Vagina (tissue), 2 donors: ENCODE results near the gene TMEM37. TPM values are rescaled to one million over a fixed set of nuclear protein-coding genes. Genes with fewer than 3 reads are reported as not detected.

Experiments used
- DNase-seq, 2 donors: peaks; one replicate each; pipeline ENCODE4 v3.0.0-alpha.2; 2017; ENCODE audit errors: extremely low spot score in 2 of 2
- H3K27ac ChIP-seq: fragments of 200-600 bp; sonication (generic); one replicate; pipeline ENCODE4 v1.5.1; 2019
- H3K27me3 ChIP-seq: fragments of 200-600 bp; sonication (generic); one replicate; pipeline ENCODE4 v1.5.1; 2019
- H3K36me3 ChIP-seq, 2 donors: fragments of 200-600 bp; sonication (generic); one replicate each; pipeline ENCODE4 v1.5.1; 2017 to 2019
- H3K4me1 ChIP-seq: fragments of 200-600 bp; sonication (generic); one replicate; pipeline ENCODE4 v1.5.1; 2019
- H3K4me3 ChIP-seq, 2 donors: fragments of 200-600 bp; sonication (generic); 1 replicate in 1 of 2; 2 replicates in 1 of 2; pipeline ENCODE4 v1.5.1; 2016 to 2019
- H3K9me3 ChIP-seq: fragments of 200-600 bp; sonication (generic); one replicate; pipeline ENCODE4 v1.5.1; 2019
- POLR2A ChIP-seq, 2 donors: fragments of 450-650 bp; IDR thresholded peaks; one replicate each; pipeline ENCODE4 v1.6.1; 2017; ENCODE audit warnings: antibody characterized with exemption in 2 of 2, mild to moderate bottlenecking in 2 of 2, moderate library complexity in 2 of 2
- POLR2AphosphoS5 ChIP-seq, 2 donors: sonication (generic); formaldehyde crosslinking; IDR thresholded peaks; one replicate each; pipeline ENCODE4 v1.9.0; 2017; ENCODE audit warnings: antibody characterized with exemption in 2 of 2, mild to moderate bottlenecking in 2 of 2, low read depth in 1 of 2; ENCODE audit not compliant: insufficient read depth in 1 of 2
- intact Hi-C: fragments of 100-400 bp; cut with DNase I; formaldehyde crosslinking; loops from one replicate; pipeline ENCODE4 v1.15.1; 2023
- total RNA-seq: library from RNA; depleted of rRNA; stranded (reverse); fragments of >200 nt; gene quantifications from one replicate; pipeline ENCODE4 v1.2.3, GENCODE V29; 2016
- TF ChIP-seq, protein P1 (sequence below), 3 experiments: fragments of 450-650 bp in 2 of 3; fragments of 200-600 bp in 1 of 3; sonication (generic) in 1 of 3; IDR thresholded peaks; one replicate each; pipeline ENCODE4 v1.5.1; 2017 to 2019; ENCODE audit warnings: antibody characterized with exemption in 3 of 3, mild to moderate bottlenecking in 2 of 3, moderate library complexity in 2 of 3

Gene TMEM37
- total RNA-seq, 1 donor from 2014 or later, result 3.2 TPM

DNA sequence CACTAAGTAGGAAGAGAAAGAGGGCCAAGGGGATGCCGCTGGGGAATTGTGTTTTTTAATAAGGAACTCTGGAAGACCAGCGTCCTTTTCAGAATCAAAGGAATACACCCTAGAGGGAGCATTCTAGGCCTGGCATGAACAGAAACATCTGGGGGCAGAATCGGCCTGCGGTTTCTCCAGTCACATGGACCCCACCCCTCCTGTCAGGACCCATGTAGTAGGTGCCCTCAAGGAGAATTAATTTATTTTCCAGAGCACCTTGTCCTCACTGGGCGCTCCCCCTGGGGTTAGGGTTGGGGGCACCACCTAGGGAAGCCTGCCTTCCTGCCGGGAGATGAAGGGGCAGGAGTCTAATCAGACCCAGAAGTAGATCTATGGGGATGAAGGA is 44.2 kb downstream of the TMEM37 start:
- Histone ChIP-seq H3K4me3 (no peak overlapping the region), H3K27me3 (no peaks in the 10 kb centered on the region), H3K9me3 (no peaks in the 10 kb centered on the region), H3K4me1 (peaks cover 4% of the 10 kb centered on the region), H3K36me3 (no peaks in the 10 kb centered on the region), H3K27ac (no peak overlapping the region)
- intact Hi-C loops, result loop anchor here (5.0 kb wide), 1 partner anchor 69 kb away; no protein-coding TSS in a partner anchor
- peak in 1 of 2 donors; percentile 18 for DNase-seq
- TF ChIP-seq POLR2A (IDR thresholded peaks at IDR 0.05), result no peak

DNA sequence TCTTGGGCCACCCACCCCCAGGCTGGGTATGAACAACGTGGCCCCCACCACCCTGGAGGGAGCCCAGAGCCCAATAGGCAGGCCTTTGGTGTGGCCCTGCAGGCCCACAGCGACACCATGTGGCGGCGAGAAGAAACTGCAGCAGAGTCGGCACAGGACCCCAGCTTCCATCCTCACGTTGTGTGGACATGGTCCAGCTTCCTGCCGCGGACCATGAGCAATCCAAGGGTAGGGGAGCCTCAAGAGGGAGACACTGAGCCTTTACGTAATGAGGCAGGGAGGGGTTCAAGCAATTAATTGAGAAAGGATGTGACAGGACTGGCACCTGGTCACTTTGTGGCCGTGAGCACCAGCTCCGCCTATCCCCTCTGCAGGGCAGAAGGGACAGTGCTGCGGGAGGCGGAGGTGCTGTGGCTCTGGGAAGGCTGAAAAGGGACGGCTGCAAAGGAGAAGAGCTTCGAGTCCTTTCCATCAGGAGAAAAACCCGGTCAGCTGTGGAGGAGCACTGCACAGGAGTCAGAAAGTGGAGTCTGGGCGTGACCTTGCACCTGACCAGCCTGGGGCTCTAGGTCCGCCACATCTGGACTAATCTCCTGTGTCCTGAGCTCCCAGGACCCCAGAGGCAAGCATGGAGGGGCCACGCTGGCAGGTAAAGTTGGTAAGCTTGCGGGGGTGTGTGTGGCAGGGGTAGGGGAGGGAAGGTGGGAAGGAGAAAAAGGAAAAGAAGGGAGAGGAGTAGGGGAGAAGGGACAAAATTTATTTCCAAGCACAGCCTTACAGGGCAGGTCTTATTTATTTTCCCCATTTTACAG is 44.9 kb downstream of the TMEM37 start:
- Histone ChIP-seq H3K9me3 (no peaks in the 10 kb centered on the region), H3K27me3 (no peaks in the 10 kb centered on the region), H3K27ac (no peak overlapping the region), H3K36me3 (no peaks in the 10 kb centered on the region), H3K4me3 (no peak overlapping the region), H3K4me1 (peaks cover 4% of the 10 kb centered on the region)
- no peak for TF ChIP-seq POLR2AphosphoS5 (IDR thresholded peaks at IDR 0.05; ENCODE audit: insufficient read depth in 1 of 2, low read depth in 1 of 2)
- TF ChIP-seq, protein P1, sequence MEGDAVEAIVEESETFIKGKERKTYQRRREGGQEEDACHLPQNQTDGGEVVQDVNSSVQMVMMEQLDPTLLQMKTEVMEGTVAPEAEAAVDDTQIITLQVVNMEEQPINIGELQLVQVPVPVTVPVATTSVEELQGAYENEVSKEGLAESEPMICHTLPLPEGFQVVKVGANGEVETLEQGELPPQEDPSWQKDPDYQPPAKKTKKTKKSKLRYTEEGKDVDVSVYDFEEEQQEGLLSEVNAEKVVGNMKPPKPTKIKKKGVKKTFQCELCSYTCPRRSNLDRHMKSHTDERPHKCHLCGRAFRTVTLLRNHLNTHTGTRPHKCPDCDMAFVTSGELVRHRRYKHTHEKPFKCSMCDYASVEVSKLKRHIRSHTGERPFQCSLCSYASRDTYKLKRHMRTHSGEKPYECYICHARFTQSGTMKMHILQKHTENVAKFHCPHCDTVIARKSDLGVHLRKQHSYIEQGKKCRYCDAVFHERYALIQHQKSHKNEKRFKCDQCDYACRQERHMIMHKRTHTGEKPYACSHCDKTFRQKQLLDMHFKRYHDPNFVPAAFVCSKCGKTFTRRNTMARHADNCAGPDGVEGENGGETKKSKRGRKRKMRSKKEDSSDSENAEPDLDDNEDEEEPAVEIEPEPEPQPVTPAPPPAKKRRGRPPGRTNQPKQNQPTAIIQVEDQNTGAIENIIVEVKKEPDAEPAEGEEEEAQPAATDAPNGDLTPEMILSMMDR (IDR thresholded peaks at IDR 0.05), result peak; percentile 71 to 89 (median 87)
- DNase-seq, result peak in 1 of 2 donors; percentile 83
- intact Hi-C loops, result loop anchor here (5.0 kb wide), 1 partner anchor 69 kb away; no protein-coding TSS in a partner anchor

DNA sequence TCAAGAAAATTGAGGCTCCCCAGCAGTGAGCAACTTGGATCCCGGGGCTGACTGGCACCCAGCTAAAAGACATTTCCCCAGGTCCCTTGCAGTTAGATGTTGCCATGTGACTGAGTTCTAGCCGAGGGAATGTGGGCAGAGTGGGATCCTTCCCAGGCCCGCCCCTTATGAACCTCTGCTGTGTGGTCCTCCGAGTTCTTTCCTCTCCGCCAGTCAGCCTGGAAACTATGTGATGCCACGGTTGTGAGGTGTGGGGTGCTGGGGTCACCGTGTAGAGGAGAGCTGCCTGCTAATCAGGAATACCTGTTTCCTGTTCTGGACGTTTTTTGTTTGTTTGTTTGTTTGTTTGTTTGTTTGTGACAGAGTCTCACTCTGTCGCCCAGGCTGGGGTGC is 45.5 kb downstream of the TMEM37 start:
- no peak overlapping the region for H3K4me3 ChIP-seq
- intact Hi-C loops, result loop anchor here (5.0 kb wide), 1 partner anchor 70 kb away; no protein-coding TSS in a partner anchor
- DNase-seq, result peak in 1 of 2 donors; percentile 72
- TF ChIP-seq POLR2A (IDR thresholded peaks at IDR 0.05) (no peak), POLR2AphosphoS5 (IDR thresholded peaks at IDR 0.05; ENCODE audit: insufficient read depth in 1 of 2, low read depth in 1 of 2) (no peak)
- TF ChIP-seq, protein P1 (IDR thresholded peaks at IDR 0.05), result no peak
- H3K27ac ChIP-seq, result no peak overlapping the region
- H3K9me3 ChIP-seq, result no peaks in the 10 kb centered on the region
- H3K36me3 ChIP-seq, result no peaks in the 10 kb centered on the region
- H3K27me3 ChIP-seq, result no peaks in the 10 kb centered on the region
- peaks cover 4% of the 10 kb centered on the region for H3K4me1 ChIP-seq

DNA sequence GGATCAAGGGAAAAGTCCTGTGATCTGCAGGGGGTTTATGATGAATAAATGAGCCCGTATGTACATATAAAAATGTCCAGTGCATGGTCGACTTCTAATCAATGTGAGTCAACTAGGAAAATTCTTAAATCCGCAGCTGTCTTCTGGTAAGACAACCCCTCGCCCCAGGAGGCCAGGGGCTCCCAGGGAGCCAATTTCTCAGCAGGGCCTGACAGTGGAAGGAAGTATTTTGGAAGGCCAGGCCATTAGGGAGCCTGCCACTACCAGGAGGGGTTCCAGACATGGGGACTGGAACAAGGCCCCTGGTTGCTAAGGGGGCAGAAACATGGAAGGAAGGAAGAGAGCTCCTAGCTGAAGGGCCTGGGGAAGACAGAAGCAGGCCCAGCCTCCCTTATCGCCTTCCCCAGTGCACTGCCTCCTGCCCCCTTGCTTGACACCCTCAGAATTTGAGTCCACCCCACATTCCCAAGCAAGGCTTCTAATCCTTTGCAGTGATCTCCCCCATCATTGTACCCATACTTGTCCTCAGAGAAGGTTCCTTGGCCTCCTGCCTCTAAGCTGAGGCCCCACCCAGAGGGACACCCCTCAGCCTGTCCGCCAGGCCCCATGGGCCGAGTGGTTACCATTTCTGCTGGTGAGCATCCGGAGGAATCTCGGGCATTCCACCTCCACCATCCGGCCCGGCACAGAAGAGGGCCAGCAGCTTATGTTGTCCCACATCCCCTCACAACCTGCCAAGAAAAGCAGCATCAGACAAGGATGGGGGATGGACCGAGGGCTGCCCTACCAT is 46.7 kb downstream of the TMEM37 start:
- H3K27ac ChIP-seq, result no peak overlapping the region
- no peaks in the 10 kb centered on the region for H3K36me3 ChIP-seq
- no peaks in the 10 kb centered on the region for H3K27me3 ChIP-seq
- peaks cover 4% of the 10 kb centered on the region for H3K4me1 ChIP-seq
- TF ChIP-seq POLR2A (IDR thresholded peaks at IDR 0.05), result no peak
- TF ChIP-seq, protein P1 (IDR thresholded peaks at IDR 0.05), result no peak
- TF ChIP-seq POLR2AphosphoS5 (IDR thresholded peaks at IDR 0.05; ENCODE audit: insufficient read depth in 1 of 2, low read depth in 1 of 2), result no peak
- intact Hi-C loops, result loop anchor here (5.0 kb wide), 1 partner anchor 71 kb away; no protein-coding TSS in a partner anchor
- no peaks in the 10 kb centered on the region for H3K9me3 ChIP-seq
- DNase-seq, result peak; percentile 47 to 88
- no peak overlapping the region for H3K4me3 ChIP-seq

DNA sequence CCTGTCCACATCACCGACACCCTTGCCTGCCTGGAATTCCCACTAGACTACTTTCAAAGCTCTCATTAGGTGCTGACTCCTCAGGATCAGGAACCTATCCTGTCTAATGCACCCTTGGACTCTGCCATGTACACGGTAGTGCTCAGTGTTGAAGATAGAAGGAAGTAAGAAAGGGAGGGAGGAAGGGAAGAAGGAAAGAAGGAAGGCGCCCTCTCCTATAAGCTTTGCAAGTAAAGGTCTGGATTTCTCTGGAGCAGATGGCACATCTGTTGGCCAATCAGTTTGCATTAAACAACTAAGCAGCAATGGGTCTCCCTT is 47.3 kb downstream of the TMEM37 start:
- intact Hi-C loops, result loop anchor here (5.0 kb wide), 1 partner anchor 72 kb away; no protein-coding TSS in a partner anchor
- TF ChIP-seq, protein P1 (IDR thresholded peaks at IDR 0.05), result no peak
- no peak for TF ChIP-seq POLR2AphosphoS5 (IDR thresholded peaks at IDR 0.05; ENCODE audit: insufficient read depth in 1 of 2, low read depth in 1 of 2)
- no peak for TF ChIP-seq POLR2A (IDR thresholded peaks at IDR 0.05)
- H3K9me3 ChIP-seq, result no peaks in the 10 kb centered on the region
- no peak overlapping the region for H3K27ac ChIP-seq
- H3K4me3 ChIP-seq, result no peak overlapping the region
- DNase-seq, result no peak
- no peaks in the 10 kb centered on the region for H3K27me3 ChIP-seq
- H3K36me3 ChIP-seq, result no peaks in the 10 kb centered on the region
- peaks cover 4% of the 10 kb centered on the region for H3K4me1 ChIP-seq
